Epithelial cell of proximal tubule (primary cell): Measurements from ENCODE around the gene ACACA. TPM values are rescaled to one million over a fixed set of nuclear protein-coding genes. Genes with fewer than 3 reads are reported as not detected.
"Not testable (repeated sequence)": the region's sequence is repeated elsewhere in the genome, so short reads cannot be mapped to it uniquely, and the experiment has no call there.

Experiments
- DNase-seq: peaks from one replicate; pipeline ENCODE4 v3.0.0-alpha.2; 2011; ENCODE audit warnings: low read depth
- H3K4me3 ChIP-seq: 2 replicates; pipeline ENCODE4 v1.5.1; 2011; ENCODE audit warnings: low read depth, mild to moderate bottlenecking, low read length
- total RNA-seq: library from RNA; depleted of rRNA; stranded (reverse); fragments of >200 nt; gene quantifications from 2 replicates; pipeline ENCODE4 v1.2.3, GENCODE V29; 2015
- TF ChIP-seq, protein P1 (sequence below): conservative IDR thresholded peaks from 2 replicates; pipeline ENCODE4 v1.5.1; 2012; ENCODE audit warnings: low read depth, mild to moderate bottlenecking, low read length

Gene ACACA
- total RNA-seq: 26.4 and 45.4 TPM in 2 replicates

DNA sequence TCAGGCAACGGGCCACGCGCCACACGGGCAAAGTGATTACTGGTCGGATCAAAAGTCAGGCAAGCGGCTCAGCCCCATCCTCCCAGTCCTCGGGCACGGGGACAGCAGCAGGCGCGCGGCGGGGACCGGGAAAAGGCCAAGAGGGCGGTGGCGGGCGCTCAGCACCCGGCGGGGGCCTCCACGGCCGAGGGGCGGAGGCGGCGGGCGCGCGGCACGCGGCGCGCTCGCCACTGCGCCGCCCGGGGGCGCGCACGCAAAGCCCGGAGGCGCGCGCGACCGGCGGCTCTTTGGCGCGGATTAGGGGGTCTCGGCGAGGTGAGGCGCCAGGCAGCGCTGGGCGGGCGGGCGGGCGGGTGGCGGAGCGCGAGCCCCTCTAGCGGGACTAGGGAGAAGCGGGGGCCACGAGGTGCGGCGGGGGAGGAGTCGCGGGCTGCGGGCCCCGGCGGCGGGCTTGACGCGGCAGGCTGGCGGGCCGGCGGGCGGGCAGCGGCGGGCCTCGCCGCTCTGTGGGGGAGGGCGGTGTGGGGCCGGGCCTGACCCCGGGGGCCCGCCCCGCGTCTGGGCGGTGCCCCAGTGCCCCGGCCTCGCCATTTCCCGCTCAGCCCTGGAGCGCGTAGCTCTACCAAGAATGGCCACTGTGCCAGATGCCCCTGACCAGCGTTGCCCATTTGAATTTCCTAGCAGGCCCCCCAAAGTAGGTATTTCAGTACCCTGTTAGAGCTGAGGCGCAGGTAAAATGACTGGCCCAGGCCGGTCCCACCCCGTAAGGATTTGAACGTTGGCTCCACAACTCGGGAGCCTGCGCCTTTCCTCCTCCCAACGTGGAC, at the start of gene ACACA, which contains the start of gene TADA2A:
Gene ACACA (minus strand): TSS at position 202 of the 827 bp plus-strand sequence. CDS start 537 bp downstream, outside the sequence.
Gene TADA2A (plus strand): TSS at position 252 of the 827 bp plus-strand sequence. CDS start 4,480 bp downstream, outside the sequence.
- DNase-seq: no peak

DNA sequence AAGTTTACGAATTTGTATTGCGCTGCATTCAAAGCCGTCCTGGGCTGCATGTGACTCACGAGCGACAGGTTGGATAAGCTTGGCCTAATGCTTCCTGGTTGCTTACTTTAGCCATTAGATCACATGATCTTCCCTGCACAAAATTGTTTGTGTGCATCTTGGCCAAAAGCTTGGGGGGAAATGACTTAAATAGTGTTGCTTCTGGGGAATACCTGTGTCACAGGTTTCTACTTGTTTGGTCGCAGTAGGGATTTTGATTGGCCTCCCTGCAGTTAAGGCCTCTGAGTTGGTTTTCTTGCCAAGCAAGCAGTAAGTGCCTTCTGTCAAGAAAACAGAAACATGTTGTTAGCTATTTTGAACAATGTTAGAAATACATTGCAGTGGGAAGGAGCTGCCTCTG, 43.5 kb upstream of the ACACA start:
- no peak overlapping the region for H3K4me3 ChIP-seq
- no peak for DNase-seq

More for the DNA sequence above, at the start of gene ACACA, which contains the start of gene TADA2A:
- H3K4me3 ChIP-seq: peak within 1 kb of the TSS; percentile 90
- TF ChIP-seq, protein P1, sequence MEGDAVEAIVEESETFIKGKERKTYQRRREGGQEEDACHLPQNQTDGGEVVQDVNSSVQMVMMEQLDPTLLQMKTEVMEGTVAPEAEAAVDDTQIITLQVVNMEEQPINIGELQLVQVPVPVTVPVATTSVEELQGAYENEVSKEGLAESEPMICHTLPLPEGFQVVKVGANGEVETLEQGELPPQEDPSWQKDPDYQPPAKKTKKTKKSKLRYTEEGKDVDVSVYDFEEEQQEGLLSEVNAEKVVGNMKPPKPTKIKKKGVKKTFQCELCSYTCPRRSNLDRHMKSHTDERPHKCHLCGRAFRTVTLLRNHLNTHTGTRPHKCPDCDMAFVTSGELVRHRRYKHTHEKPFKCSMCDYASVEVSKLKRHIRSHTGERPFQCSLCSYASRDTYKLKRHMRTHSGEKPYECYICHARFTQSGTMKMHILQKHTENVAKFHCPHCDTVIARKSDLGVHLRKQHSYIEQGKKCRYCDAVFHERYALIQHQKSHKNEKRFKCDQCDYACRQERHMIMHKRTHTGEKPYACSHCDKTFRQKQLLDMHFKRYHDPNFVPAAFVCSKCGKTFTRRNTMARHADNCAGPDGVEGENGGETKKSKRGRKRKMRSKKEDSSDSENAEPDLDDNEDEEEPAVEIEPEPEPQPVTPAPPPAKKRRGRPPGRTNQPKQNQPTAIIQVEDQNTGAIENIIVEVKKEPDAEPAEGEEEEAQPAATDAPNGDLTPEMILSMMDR: no peak

GRCh38 chr17:37447641-37448040, 41.0 kb upstream of the ACACA start:
- no peak for DNase-seq
- TF ChIP-seq, protein P1: no peak
- H3K4me3 ChIP-seq: no peak overlapping the region

More for the DNA sequence above, 43.5 kb upstream of the ACACA start:
- TF ChIP-seq, protein P1: no peak

DNA sequence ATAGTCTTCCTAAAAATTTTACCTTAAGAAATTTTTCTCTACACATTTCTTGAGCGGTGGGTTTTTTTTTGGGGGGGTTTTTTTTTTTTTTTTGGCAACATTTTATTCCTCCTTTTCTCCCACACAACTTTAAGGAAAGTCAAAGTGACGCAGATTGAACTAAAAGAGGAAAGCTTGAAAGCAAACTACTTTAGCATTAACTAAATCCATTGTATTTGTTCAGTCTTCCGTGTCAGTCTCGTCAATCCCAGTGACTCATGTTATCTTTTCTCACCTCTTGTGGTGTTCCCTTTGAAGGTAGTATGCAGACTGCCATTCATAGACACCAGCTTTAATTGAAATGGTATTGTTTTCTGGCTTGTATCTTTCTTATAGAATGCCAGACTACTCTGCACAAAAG, 39.4 kb upstream of the ACACA start:
- TF ChIP-seq, protein P1: no peak
- no peak overlapping the region for H3K4me3 ChIP-seq
- peak; percentile 91 for DNase-seq

GRCh38 chr17:37441369-37442014, 34.9 kb upstream of the ACACA start:
- DNase-seq, H3K4me3 ChIP-seq: not testable (repeated sequence)

GRCh38 chr17:37440424-37440823, 33.8 kb upstream of the ACACA start:
- no peak for DNase-seq
- no peak overlapping the region for H3K4me3 ChIP-seq
- TF ChIP-seq, protein P1: no peak

DNA sequence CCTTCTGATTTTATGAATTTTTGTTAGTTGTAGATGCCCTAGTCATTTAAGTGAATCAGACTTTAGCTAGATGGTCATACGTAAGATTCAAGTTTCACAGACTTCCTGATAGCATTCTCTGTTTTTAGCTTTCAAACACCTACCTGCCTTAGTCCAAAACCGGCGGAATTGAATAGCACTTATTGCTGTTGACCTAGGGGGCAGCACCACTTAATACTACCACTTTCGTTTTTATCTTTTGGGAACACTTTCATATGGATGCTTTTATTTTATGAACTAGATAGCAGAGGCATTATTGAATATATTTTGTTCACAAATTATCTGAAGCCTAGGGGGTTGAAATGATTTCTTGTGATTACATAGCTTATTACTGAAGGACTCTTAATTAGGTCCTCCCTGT, 31.5 kb upstream of the ACACA start:
- H3K4me3 ChIP-seq: no peak overlapping the region
- TF ChIP-seq, protein P1: peak; percentile 37
- no peak for DNase-seq
